ENCODE measurements around the gene TRPV6.

Gene TRPV6

DNA sequence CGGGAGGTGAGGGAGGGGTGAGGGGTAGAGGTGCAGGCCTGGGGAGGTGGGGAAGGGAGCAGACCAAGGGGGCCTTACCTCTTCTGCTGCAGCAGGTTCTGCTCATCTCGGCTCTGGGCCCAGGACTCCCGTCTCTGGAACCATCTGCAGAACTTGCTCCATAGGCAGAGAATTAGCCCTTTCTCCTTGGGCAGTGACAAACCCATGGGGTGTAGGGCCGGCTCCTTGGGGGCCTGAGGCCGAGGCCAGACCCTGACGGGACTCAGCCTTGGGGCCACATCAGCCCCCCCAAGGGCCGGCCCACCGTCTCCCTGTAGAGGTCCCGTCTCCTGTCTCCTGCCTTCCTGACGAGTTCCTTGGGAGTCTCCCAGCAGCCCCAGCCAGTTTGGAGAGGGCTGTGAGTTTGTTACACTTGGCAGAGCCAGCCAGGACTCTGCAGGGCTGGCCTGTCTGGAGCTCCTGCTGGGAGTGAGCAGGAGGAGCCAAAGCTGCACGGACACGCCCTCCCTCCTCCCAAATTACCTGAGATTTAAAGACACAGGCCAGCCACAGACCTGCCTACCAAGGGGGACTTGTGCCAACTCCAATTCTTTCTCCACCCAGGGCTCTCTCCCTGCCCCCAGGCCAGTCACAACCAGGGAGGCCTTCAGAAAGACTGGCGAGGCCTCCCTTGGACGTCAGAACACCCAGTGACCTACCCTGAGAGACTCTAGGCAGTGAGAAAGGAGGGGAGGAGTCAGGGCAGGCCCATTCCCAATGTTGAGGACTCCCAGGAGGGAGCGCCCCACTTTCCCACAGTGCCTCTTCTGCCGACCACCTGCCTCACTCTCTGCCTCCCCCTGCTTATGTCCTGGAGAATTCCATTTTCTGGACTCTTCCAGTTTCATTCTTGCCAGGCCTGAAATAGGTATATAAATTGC is at the start of gene TRPV6:
TSS of gene TRPV6 (minus strand) at position 435 of the 920 bp plus-strand sequence.
- no peak for DNase-seq

DNA sequence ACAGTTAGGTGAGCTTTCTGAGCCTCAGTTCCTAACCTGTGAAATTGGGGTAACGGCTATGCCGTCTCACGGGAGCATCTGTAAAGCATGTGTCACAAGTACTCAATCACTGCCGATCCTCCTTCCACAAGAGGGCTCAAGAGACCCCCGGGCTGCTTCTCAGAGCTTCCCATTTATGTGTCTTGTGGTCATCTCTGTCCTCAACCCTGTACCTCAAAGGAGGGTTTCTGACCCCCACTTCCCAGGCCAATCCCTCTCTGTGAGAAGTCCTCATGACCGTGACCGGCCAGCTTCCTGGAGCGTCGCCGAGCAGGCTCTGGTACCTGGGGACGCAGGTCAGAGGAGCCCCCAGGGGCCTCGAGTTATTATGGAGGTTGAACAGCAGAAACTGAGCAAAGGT is 48.5 kb upstream of the TRPV6 start:
- no peak for DNase-seq

DNA sequence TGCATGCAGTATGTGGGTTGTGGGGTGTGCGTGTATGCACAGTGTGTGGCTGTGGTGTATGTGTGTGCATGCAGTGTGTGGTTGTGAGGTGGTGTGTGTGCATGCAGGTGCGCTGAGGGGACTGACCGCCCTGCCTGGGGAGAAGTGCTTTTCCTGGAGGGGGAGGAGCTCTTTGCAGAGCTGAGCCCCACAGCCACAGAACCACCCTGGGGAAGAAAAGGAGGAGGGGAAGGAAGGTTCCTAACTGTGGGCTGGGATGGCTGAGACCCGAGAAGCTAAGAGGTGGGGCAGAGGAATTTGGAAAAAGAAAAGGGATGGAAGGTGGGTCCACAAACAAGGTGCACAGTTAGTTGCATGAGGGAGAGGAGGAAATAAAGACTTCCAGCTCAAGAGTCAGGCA is 48.1 kb upstream of the TRPV6 start, which contains the start of gene TRPV5:
TSS of gene TRPV5 (minus strand) at position 123 of the 400 bp plus-strand sequence. CDS start 287 bp downstream, outside the sequence.
- no peak for DNase-seq

DNA sequence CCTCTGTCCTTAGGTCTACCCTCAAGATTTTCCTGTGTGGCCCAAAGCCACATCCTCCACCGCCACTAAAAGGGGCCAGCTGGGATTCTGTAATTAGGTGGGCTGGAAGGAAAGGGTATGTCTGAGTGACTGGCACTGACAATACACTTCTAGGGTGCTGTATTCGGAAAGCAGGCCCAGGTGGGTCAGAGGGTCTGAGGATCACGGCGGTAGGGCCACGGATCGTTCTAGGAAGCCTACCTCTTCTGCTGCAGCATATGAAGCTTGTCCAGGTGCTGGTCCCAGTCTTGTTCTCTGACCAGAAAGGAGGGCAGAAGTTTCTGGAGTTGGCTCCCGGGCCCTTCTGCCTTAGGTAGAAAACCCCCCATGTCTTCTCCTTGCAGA is 47.5 kb upstream of the TRPV6 start:
- DNase-seq: no peak

DNA sequence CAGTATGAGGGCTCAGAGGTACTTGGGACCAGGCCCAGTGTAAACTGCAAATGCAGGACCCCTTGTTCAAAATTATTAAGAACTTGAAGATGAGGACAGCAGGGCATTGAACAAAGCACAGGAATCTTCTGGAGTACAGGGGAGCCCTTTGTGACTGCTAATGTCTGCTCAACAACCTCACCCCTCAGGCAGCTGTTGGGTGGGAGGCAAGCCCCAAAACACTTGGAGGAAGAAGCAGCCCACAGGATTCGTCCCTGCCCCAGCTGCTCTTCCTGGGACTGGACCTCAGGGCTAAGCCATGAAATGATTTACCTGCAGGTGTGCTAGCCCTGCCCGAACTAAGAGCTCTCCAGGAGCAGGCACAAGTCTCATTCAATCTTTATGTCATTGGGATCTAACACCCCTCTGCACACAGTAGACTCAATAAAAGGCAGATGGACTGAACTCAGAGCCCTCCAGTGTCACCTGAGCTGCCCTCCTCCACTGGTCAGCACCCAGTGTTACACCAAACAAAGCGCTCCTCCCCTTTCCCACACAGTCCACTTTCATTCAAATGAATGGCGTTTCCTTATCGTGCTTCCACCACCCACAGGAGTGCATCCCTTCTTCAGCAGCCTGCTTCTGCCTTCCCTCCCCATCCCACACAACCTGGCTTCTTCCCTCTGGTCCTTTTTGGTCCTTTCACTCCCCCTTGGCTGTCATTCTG is 47.0 kb upstream of the TRPV6 start:
- no peak for DNase-seq

DNA sequence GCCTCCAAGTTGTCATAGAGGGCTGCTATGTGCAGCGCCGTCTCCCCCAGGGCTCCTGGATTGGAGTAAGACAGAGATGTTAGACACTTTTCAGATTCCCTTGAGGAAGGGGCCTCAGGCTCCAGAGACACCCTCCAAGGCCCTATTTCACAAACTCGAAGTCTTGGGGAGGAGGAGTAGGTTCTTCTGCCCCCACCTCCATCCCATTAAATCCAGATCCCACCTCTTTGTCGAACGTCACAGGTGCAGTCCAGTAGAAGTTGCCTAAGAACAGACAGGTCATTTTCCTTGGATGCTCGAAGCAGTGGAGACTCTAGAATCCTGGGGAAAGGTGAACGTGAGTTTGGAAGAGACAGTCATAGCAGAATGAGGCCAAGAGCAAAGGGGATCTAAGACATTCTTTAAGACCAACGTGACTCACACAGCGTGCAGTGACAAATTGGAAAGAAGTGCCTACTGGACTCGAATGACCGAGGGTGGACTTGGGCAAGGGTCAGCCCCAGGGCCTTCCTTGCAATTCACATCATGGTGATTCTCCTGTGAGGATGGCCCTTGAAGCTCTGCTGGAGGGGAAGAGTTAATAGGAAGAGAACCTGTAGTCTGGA is 44.7 kb upstream of the TRPV6 start:
- no peak for DNase-seq

DNA sequence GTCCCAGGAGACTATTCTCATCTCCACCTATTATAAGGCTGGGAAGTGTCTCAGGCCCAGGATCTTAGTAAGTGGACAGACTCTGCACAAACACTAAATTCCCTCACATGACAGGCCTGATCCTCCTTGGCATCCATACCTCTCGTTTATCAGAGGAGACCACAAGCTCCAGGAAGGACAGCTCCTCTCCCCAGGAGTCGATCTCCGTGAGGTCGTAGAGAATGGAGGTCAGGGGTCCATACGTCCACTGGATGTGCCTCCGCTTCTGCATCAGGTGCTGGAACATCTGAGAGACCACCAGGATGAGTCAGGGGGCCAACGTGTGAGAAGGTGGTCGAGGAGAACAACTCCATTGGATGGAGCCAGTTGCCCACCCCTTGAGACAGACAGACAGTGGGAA is 42.4 kb upstream of the TRPV6 start:
- DNase-seq: no peak

DNA sequence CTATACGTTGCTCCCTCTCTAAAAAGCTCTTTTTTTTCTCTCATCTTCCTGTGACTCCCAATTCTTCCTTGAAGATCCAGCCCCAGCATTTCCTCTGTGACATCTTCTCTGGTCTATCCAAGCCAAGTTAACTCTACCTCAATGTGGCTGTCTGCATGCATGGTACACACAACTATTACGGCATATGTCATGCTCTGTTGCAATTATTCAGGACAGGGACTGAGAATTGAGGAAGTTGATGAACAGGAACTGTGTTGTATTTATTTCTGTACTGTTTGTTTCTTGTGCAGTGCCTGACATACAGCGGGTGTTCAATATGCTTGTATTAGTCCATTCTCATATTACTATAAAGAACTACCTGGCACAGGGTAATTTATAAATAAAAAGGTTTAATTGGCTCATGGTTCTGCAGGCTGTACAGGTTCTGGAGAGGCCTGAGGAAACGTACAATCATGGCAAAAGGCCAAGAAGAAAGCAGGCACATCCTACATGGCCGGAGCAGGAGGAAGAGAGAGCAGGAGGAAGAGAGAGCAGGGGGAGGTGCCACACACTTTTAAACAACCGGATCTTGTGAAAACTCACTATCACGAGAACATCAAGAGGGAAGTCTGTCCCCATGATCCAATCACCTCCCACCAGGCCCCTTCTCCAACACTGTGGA is 41.7 kb upstream of the TRPV6 start:
- no peak for DNase-seq

DNA sequence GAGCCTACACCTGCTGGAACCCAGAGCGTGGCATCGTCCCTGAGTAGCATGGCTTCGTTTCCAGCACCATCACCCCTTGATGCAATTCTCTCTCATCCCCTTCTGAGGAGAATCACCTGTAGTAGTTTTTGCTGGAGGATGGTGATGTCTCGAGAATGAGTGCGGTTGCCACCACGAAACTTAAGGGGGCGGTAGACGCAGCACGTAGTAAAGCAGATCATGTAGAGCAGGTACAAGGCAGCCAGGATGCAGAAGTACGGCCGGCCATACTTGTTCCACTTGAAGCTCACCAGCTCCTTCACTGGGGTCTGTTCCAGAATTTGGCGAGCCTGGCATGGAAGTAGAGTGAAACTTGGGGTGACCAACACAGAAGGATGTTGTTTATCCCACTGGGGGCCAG is 39.9 kb upstream of the TRPV6 start:
- DNase-seq: no peak

DNA sequence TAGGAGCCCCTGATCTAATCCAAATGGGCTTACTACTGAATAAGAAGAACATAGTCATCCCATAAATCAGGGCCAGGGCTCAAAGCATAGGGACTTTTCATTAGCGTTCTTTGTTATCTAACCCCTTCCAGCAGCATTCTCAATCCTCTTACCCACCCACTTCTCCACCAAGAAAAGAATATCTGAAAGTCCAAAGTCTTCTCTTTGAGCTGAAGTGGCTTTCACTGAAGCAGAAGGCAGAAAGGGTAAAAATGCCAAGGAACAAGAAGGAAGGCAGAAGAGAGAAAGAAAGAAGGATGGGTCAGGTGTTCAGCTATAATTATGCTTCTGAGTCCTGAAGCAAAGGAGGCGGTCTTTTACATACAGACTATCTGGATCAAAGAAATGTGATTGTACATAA is 37.8 kb upstream of the TRPV6 start:
- DNase-seq: no peak

DNA sequence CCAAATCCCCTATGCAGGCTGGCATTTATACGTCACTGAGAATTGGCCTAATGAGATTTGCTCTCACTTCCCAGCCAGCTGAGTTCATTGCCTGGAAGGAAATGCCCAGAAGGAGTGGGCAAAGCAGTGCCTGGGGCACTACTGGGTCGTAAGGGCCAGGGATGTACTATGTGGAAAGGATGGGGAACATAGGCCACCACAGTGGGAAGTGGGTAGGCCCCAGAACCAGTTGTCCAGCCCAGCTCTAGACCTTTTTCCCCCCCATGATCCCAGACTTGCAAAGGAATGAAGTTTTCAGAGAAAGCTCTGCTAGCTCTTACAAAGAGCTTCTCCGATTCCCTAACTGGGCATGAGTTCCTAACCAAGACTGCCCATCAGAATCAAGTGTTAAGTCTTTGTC is 34.1 kb upstream of the TRPV6 start:
- DNase-seq: no peak

DNA sequence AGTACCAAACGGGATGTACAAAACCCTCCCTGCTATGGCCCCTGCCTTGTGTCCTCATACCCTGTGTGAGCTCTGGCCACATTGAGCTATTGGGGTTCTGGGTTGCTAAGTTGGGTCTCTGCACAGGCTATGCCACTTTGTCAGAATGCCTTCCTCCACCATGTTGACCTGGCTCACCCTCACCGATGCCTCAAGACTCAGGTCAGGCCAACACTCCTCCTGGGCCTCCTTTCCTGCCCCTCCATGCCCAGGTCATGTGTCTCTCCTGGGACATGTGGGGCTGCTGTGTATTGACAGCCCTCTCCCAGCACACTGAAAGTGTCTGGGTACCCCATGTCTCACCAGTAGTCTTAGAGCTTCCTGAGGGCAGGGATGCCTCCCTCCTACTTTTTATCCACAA is 33.4 kb upstream of the TRPV6 start:
- DNase-seq: no peak

DNA sequence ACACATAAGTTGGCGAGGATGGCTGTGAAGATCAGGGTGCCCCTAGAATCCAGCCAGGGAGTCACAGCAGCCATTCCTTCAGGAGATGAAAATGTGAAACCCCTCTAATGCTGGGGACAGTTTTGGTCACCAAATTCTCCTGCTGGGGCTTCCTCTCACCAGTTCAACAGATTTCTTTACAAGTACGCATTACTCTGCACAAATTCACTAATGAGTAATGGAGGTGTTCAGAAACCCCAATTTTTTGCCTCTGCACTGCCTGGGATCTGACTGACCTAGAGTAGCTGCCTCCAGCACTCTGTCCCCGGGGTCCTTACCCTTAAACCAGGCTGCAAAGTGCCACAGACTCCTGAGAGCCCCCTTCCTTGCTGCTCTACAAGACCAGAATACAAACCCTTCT is 31.9 kb upstream of the TRPV6 start:
- no peak for DNase-seq

DNA sequence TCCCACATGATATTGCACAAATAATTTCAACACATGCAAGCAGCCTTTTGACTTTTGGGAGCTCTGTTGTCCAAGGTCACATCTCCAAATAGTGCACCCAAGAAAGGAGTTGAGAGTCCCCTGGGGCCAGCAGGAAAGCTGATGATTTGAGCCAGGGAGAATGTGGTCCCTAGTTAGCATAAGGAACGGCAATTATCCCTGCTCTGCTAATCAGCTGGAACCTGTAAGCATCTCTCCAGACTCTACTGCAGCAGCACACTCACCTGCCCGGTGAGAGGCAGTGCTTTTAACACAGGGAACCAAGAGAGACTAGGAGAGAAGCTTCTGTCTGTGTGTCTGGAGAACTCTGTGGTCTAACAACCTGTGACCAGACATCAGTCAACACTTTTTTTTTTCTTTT is 31.0 kb upstream of the TRPV6 start:
- no peak for DNase-seq

DNA sequence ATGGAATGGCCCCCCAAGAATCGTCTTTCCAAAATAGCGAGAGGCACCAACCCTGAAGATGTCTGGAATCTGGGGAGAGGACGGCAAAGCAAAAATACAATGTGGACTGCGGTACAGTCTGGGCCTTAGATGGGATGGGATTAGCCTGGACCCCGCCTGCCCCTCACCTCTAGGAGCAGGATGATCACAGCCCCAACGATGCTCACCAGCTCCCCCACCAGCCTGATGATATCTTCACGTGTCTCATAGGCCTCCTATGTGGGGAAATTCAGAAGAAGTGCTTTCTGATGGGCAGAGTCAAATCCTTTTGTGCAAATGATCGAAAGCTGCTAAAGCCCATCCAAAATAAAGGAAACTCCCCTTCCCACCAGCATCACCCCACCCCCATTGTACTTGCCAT is 29.8 kb upstream of the TRPV6 start:
- DNase-seq: no peak

DNA sequence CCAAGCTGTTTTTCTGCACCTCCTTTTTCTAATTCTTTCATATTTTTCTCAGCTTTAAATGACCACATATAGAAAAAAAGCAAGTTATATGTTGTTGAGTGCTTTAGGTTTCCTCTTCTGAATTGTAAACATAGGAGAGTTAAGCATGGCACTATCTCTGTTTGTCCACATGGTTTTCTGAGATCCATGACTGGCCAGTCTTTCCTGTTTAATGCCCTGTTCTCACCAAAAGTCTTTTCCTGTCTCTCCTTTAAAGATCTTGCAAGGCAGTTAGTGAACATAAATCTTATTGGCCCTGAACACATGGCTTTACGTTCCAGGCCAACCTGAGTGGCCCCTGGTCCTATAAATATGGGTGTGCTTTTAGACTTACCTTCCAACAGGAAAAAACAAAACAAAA is 28.6 kb upstream of the TRPV6 start:
- DNase-seq: no peak

DNA sequence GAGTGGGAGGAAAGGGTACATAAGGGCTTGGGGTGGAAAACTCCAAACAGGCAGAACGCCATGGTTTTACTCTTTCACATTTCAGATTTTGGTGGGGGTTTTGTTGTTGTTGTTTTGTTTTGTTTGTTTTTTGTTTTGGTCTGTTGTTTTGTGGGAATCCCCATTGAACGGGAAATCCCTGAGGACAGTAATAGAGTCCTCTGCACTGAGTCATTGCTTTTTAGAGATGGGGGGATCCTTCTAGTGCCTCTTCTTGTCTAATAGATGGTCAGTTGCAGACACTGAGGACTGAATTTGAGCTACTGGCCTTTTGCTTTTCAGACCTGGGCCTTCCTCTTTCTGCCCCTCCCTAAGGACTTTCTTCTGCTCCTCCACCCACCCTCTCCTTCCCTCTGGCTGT is 28.0 kb upstream of the TRPV6 start:
- no peak for DNase-seq

DNA sequence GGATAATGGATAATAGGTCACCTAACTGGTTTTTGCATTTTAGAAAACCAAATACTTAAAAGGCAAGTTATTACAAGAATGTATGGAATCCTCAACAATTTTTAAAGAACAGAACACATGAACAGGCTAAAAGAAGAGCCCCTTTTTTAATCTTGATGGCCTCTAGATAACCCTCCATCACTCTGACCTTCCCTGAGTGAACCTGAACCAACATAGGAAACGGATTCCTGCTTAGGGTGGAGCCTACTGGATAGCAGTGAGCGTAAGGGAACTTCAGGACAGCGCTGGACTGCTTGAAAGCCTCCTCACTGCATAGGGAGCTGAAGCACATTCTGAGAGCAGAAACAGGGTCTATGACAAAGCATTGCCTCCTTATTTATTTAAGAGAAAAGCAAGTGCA is 27.5 kb upstream of the TRPV6 start:
- DNase-seq: no peak

DNA sequence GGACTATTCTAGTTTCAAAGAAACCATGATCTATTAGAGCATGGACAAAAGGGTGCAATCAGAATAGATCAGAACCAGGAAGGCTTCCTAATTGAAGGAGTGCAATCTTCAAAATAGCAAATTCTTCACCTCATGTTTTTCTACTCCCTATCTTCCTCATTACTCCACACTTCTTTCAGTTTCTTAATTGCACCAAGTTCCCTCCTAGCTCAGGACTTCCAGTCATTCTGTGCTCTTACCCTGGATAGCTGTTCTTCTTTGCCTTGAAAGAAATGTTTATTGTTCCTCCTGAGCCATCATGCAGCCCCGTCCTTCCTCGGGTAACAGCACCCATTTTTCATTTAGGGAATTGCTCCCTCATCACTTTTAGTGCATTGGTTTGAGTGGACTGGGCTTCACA is 24.9 kb upstream of the TRPV6 start:
- DNase-seq: no peak

DNA sequence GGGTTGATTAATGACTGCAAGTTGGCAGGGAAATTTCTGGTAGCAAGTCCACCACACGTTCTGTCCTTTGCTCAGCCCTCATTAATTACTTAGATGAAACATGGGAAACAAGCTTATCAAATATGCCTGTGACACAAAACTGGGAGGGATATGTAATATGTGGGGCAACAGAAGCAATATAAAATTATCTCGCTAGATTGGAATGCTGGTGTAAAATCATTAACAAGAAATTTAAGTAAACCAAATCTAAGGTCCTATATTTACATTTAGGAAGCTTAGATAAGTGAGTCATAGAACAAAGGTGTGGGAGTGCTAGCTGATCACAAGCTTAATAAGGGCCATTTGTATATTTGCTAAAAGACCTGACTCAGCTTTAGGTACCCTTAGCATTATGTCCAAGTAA is 24.5 kb upstream of the TRPV6 start:
- no peak for DNase-seq

DNA sequence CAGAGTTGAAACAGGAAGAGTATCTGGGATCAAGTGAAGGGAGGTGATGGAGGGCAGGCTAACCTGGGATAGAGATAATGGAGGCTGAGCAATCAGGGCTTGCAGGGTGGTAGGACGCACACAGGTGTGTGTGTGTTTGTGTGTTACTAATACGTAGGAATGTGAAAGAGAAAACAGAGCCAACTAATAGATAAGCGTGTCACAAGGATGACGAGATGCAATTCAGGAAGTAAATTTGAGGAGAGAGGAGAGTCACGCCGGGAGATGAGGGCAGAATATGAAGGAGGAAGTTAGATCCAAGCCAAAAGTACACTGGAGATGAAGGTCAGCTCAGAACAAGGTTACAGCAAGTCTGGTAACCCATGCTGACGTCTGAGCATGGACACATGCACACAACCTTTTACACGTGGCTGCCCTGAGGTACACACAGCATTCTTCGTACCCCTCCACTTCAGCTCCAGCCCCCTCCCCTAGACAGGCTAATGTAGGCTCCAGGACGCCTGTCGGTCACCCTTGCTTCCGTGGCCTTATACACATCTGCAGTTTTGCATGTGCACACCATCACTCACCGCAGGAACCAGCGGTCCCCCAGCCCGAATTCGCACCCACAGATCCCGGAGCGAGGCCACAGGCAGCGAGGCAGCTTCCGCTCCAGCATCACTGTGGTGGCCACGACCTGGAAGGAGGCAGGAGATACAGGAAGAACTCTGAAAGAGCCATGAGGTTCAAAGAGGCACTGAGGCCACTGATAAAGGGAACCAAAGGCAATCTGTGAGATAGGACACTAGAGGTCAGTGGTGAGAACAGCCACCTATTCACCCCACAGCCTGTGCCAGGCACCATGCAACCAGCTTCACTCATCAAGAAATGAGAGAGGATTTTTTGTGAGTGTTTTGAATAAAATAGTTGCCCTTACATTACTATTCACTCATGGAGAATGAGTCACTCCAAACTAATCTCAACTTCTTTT is 23.7 kb upstream of the TRPV6 start:
- DNase-seq: no peak

DNA sequence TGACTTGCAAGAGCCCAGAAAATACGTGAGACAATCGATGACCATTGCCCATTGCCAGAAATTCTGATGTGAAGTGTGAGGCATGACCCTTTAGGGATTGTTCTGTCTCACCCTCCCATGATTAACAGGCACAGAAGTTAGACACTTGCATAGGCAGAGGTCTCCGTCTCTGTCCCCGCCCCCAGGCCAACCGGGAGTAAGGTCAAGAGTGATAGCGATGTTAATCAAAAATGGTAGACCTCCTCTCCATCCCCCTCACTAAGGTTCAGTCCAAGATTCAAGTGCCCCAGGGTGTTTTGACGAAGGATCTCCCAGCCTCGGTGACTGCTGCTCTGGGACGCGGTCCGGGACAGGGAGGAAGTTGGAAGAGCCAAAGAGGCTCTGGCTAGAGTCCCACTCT is 22.7 kb upstream of the TRPV6 start:
- no peak for DNase-seq

Measured in activated naive CD4-positive, alpha-beta T cell treated with anti-CD3 and anti-CD28 coated beads, Interleukin-2, amount 50 U/mL, for 16 hours (primary cell).